ENCODE measurements around the gene LSAMP.
A peak's percentile ranks its signal among the peaks of the same experiment; 100 is the strongest.

Gene LSAMP

DNA sequence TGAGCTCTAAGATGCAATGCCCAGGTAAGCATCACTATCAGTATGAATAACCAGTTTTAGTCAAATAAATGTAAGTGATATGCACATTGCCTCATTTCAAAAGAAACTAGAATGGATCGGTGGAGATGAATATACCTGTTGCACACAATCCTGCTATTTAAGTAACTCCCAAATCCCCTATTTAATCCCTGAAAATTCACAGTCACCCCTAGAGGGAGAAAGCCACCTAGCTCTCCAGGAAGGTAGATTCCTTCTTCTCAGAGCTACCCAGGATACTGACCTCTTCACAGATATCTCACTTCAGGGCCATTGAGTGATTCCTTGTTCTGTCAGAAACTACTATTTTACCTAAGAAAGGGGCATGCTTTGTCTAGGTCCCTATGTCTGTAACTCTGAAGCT lies 11.7 kb downstream of the LSAMP start:
- WGBS, 2 experiments: 77 to 92% methylated on average over 1 of the region's 1 CpG
- H3K27me3 ChIP-seq (ENCODE audit: control insufficient read depth, insufficient read depth, low read length, poor library complexity, severe bottlenecking): no peaks in the 10 kb centered on the region
- no peak overlapping the region for H3K27ac ChIP-seq (ENCODE audit: insufficient read depth, low read depth, low read length, poor library complexity, severe bottlenecking)
- H3K9me3 ChIP-seq (ENCODE audit: control insufficient read depth, low read length): no peaks in the 10 kb centered on the region
- no peaks in the 10 kb centered on the region for H3K36me3 ChIP-seq (ENCODE audit: control insufficient read depth, insufficient read depth, low read length)
- no peak overlapping the region for H3K4me3 ChIP-seq (ENCODE audit: insufficient read depth, low read depth, low read length)
- no peaks in the 10 kb centered on the region for H3K4me1 ChIP-seq (ENCODE audit: control insufficient read depth, insufficient read depth, low read length)

- Histone ChIP-seq H3K4me3 (ENCODE audit: insufficient read depth, low read depth, low read length) (no peak overlapping the region), H3K27ac (ENCODE audit: insufficient read depth, low read depth, low read length, poor library complexity, severe bottlenecking) (no peak overlapping the region), H3K4me1 (ENCODE audit: control insufficient read depth, insufficient read depth, low read length) (no peaks in the 10 kb centered on the region), H3K36me3 (ENCODE audit: control insufficient read depth, insufficient read depth, low read length) (no peaks in the 10 kb centered on the region), H3K27me3 (ENCODE audit: control insufficient read depth, insufficient read depth, low read length, poor library complexity, severe bottlenecking) (no peaks in the 10 kb centered on the region), H3K9me3 (ENCODE audit: control insufficient read depth, low read length) (no peaks in the 10 kb centered on the region)
- WGBS, 2 experiments: 92% methylated on average over 2 of the region's 2 CpGs; no CpG with 5 or more reads in 1 of the 2 experiments
These were observed 12.5 kb downstream of the LSAMP start for GRCh38 chr3:116432795-116433194.

- no peaks in the 10 kb centered on the region for H3K36me3 ChIP-seq (ENCODE audit: control insufficient read depth, insufficient read depth, low read length)
- H3K27ac ChIP-seq (ENCODE audit: insufficient read depth, low read depth, low read length, poor library complexity, severe bottlenecking): no peak overlapping the region
- H3K4me1 ChIP-seq (ENCODE audit: control insufficient read depth, insufficient read depth, low read length): no peaks in the 10 kb centered on the region
- no peaks in the 10 kb centered on the region for H3K27me3 ChIP-seq (ENCODE audit: control insufficient read depth, insufficient read depth, low read length, poor library complexity, severe bottlenecking)
- no peaks in the 10 kb centered on the region for H3K9me3 ChIP-seq (ENCODE audit: control insufficient read depth, low read length)
- no peak overlapping the region for H3K4me3 ChIP-seq (ENCODE audit: insufficient read depth, low read depth, low read length)
- 94 to 97% methylated on average over 5 to 6 of the region's 6 CpGs for WGBS, 2 experiments
These were observed 15.6 kb downstream of the LSAMP start for GRCh38 chr3:116429479-116430269.

DNA sequence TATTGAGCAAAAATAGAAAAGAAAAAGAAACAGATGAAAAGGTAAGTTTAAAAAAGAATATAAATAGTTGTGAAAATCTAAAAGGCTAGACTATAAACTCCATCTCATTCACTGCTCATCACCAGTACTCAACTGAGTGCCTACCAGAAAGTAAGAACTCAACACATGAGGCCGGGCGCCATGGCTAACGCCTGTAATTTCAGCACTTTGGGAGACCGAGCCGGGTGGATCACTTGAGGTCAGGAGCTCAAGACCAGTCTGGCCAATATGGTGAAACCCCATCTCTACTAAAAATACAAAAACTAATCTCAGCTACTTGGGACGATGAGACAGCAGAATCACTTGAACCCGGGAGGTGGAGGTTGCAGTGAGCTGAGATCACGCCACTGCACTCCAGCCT lies 19.3 kb downstream of the LSAMP start:
- H3K9me3 ChIP-seq (ENCODE audit: control insufficient read depth, low read length): no peaks in the 10 kb centered on the region
- no peak overlapping the region for H3K27ac ChIP-seq (ENCODE audit: insufficient read depth, low read depth, low read length, poor library complexity, severe bottlenecking)
- H3K36me3 ChIP-seq (ENCODE audit: control insufficient read depth, insufficient read depth, low read length): no peaks in the 10 kb centered on the region
- H3K4me3 ChIP-seq (ENCODE audit: insufficient read depth, low read depth, low read length): no peak overlapping the region
- 91 to 96% methylated on average over 8 of the region's 8 CpGs for WGBS, 2 experiments
- peaks cover 4% of the 10 kb centered on the region for H3K4me1 ChIP-seq (ENCODE audit: control insufficient read depth, insufficient read depth, low read length)
- H3K27me3 ChIP-seq (ENCODE audit: control insufficient read depth, insufficient read depth, low read length, poor library complexity, severe bottlenecking): no peaks in the 10 kb centered on the region

DNA sequence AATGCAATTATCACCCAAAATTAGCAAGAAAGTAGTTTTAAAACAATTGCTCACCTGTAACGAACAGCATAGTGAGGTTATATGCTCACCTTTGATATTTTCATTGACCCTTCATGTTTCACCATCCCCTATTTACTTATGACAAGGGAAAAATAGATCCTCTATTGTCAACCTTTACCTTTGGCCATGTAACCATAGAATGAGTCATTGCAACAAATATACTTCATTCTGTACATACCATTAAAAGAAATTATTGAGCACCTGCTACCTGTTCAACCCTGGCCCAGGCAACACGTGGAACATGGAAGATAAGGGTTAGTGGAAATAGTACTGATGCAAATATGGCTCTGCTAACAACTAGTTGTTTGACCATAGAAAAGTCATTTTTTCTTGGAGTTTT lies 20.2 kb downstream of the LSAMP start:
- Histone ChIP-seq H3K4me3 (ENCODE audit: insufficient read depth, low read depth, low read length) (no peak overlapping the region), H3K4me1 (ENCODE audit: control insufficient read depth, insufficient read depth, low read length) (peaks cover 4% of the 10 kb centered on the region), H3K27me3 (ENCODE audit: control insufficient read depth, insufficient read depth, low read length, poor library complexity, severe bottlenecking) (no peaks in the 10 kb centered on the region), H3K36me3 (ENCODE audit: control insufficient read depth, insufficient read depth, low read length) (no peaks in the 10 kb centered on the region), H3K9me3 (ENCODE audit: control insufficient read depth, low read length) (no peaks in the 10 kb centered on the region), H3K27ac (ENCODE audit: insufficient read depth, low read depth, low read length, poor library complexity, severe bottlenecking) (no peak overlapping the region)
- 89 to 96% methylated on average over 2 of the region's 2 CpGs for WGBS, 2 experiments

DNA sequence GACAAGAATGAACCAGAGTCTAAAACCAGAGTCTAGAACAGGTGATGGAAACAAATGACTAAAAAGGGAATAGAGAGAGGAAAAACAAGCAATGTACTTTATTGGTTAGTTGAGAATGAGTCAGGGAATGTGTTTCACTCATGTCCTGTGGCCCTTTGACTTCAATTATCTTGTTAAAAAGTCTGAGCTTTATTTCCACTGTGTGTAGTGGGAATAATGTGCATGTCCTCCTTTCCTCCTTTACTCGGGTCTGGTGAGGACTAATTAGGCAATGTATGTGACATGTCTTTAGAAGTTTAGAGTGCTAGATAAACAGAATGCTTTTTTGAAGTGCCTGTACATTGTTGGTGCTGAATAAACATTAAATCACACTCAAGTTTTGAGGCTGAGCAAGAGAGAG lies 21.3 kb downstream of the LSAMP start:
- H3K36me3 ChIP-seq (ENCODE audit: control insufficient read depth, insufficient read depth, low read length): no peaks in the 10 kb centered on the region
- 25 to 75% methylated on average over 1 of the region's 1 CpG for WGBS, 2 experiments
- H3K27me3 ChIP-seq (ENCODE audit: control insufficient read depth, insufficient read depth, low read length, poor library complexity, severe bottlenecking): no peaks in the 10 kb centered on the region
- H3K27ac ChIP-seq (ENCODE audit: insufficient read depth, low read depth, low read length, poor library complexity, severe bottlenecking): peak overlapping the region; percentile 57
- peaks cover 4% of the 10 kb centered on the region for H3K4me1 ChIP-seq (ENCODE audit: control insufficient read depth, insufficient read depth, low read length)
- H3K4me3 ChIP-seq (ENCODE audit: insufficient read depth, low read depth, low read length): no peak overlapping the region
- H3K9me3 ChIP-seq (ENCODE audit: control insufficient read depth, low read length): no peaks in the 10 kb centered on the region

GRCh38 chr3:116423374-116423773 lies 21.9 kb downstream of the LSAMP start:
- WGBS, 2 experiments: 14% methylated on average over 3 of the region's 3 CpGs
- H3K36me3 ChIP-seq (ENCODE audit: control insufficient read depth, insufficient read depth, low read length): no peaks in the 10 kb centered on the region
- H3K27me3 ChIP-seq (ENCODE audit: control insufficient read depth, insufficient read depth, low read length, poor library complexity, severe bottlenecking): no peaks in the 10 kb centered on the region
- peaks cover 4% of the 10 kb centered on the region for H3K4me1 ChIP-seq (ENCODE audit: control insufficient read depth, insufficient read depth, low read length)
- H3K27ac ChIP-seq (ENCODE audit: insufficient read depth, low read depth, low read length, poor library complexity, severe bottlenecking): peak overlapping the region; percentile 57
- H3K9me3 ChIP-seq (ENCODE audit: control insufficient read depth, low read length): no peaks in the 10 kb centered on the region
- no peak overlapping the region for H3K4me3 ChIP-seq (ENCODE audit: insufficient read depth, low read depth, low read length)

- Histone ChIP-seq H3K27me3 (ENCODE audit: control insufficient read depth, insufficient read depth, low read length, poor library complexity, severe bottlenecking) (no peaks in the 10 kb centered on the region), H3K27ac (ENCODE audit: insufficient read depth, low read depth, low read length, poor library complexity, severe bottlenecking) (no peak overlapping the region), H3K36me3 (ENCODE audit: control insufficient read depth, insufficient read depth, low read length) (no peaks in the 10 kb centered on the region), H3K9me3 (ENCODE audit: control insufficient read depth, low read length) (no peaks in the 10 kb centered on the region), H3K4me1 (ENCODE audit: control insufficient read depth, insufficient read depth, low read length) (no peaks in the 10 kb centered on the region), H3K4me3 (ENCODE audit: insufficient read depth, low read depth, low read length) (no peak overlapping the region)
- 74 to 94% methylated on average over 1 of the region's 1 CpG for WGBS, 2 experiments
These were observed 28.1 kb downstream of the LSAMP start for GRCh38 chr3:116417151-116417550.

DNA sequence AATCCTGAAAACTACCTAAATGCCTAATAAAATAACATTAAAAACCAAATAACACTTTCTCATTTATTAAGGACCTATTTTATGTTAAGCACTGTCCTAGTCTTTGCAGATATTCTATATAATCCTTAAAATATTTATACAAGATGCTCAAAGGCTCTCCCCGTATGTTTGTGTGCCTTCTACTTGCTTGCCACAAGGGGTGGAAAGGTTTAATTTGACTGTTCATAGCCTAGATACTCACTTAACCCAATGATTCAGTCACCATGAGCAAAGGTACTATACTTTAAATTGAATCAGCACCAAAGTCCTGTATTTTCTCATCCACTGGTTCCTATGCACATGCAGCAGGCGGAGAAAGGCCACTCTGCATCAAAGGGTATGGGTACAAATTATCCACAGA lies 32.0 kb downstream of the LSAMP start:
- H3K27me3 ChIP-seq (ENCODE audit: control insufficient read depth, insufficient read depth, low read length, poor library complexity, severe bottlenecking): no peaks in the 10 kb centered on the region
- WGBS, 2 experiments: 86 to 90% methylated on average over 2 of the region's 2 CpGs
- H3K36me3 ChIP-seq (ENCODE audit: control insufficient read depth, insufficient read depth, low read length): no peaks in the 10 kb centered on the region

GRCh38 chr3:116408473-116408872 lies 36.8 kb downstream of the LSAMP start:
- no peaks in the 10 kb centered on the region for H3K27me3 ChIP-seq (ENCODE audit: control insufficient read depth, insufficient read depth, low read length, poor library complexity, severe bottlenecking)
- no peaks in the 10 kb centered on the region for H3K4me1 ChIP-seq (ENCODE audit: control insufficient read depth, insufficient read depth, low read length)
- no peaks in the 10 kb centered on the region for H3K36me3 ChIP-seq (ENCODE audit: control insufficient read depth, insufficient read depth, low read length)
- H3K27ac ChIP-seq (ENCODE audit: insufficient read depth, low read depth, low read length, poor library complexity, severe bottlenecking): no peak overlapping the region
- WGBS, 2 experiments: 88 to 92% methylated on average over 2 of the region's 2 CpGs
- H3K9me3 ChIP-seq (ENCODE audit: control insufficient read depth, low read length): no peaks in the 10 kb centered on the region
- H3K4me3 ChIP-seq (ENCODE audit: insufficient read depth, low read depth, low read length): no peak overlapping the region

More for the DNA sequence above, 32.0 kb downstream of the LSAMP start:
- no peaks in the 10 kb centered on the region for H3K4me1 ChIP-seq (ENCODE audit: control insufficient read depth, insufficient read depth, low read length)
- H3K27ac ChIP-seq (ENCODE audit: insufficient read depth, low read depth, low read length, poor library complexity, severe bottlenecking): no peak overlapping the region
- H3K4me3 ChIP-seq (ENCODE audit: insufficient read depth, low read depth, low read length): no peak overlapping the region
- no peaks in the 10 kb centered on the region for H3K9me3 ChIP-seq (ENCODE audit: control insufficient read depth, low read length)
